ENCODE results near the gene GSG1L. TPM values are rescaled to one million over a fixed set of nuclear protein-coding genes. Genes with fewer than 3 reads are reported as not detected.

GSG1L gene
- total and polyA plus RNA-seq, 2 of the 13 experiments (the other 11 are each of a cell fraction or from before 2014, with no cell fraction given): not detected

DNA sequence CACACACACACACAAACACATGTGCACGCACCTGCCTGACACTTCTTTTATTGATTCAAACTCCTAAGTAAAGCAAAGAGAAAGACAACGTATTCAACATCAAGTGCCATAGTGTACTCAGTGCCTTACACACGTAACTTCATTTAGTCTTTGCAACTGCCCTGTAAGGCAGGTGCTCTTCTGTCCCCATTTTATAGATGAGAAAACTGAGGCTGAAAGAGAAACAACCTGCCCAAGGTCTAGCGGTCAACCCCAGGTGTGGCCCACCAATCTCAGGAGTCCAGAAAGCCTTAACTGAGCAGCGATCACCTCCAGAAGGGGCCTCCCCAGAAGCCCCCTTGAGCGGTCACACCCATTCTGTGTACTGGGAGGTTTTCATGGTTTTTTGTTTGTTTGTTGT is 10.3 kb upstream of the GSG1L start:
- Histone ChIP-seq H3K27me3 (ENCODE audit: control insufficient read depth in 1 of 2, insufficient read depth in 2 of 2, low read length in 2 of 2) (peaks cover 3 to 31% of the 10 kb centered on the region in 2 experiments; a peak in 3 of 5 replicates), H3K79me2 (ENCODE audit: insufficient read depth, low read length) (no peaks in the 10 kb centered on the region), H3K4me2 (ENCODE audit: low read depth, low read length) (no peak overlapping the region), H3K9ac (ENCODE audit: insufficient read depth, low read depth, low read length) (no peak overlapping the region), H3K9me3 (ENCODE audit: low read length) (no peaks in the 10 kb centered on the region), H3K27ac (ENCODE audit: extremely low read length, insufficient read depth, low read length) (no peak overlapping the region), H3K36me3 (replicated peaks in 1 of 2; ENCODE audit: control insufficient read depth in 1 of 2, insufficient read depth in 2 of 2, low read length in 2 of 2) (no peaks in the 10 kb centered on the region), H3K4me1 (ENCODE audit: insufficient read depth, low read length) (no peaks in the 10 kb centered on the region), H4K20me1 (ENCODE audit: insufficient read depth, low read length) (no peaks in the 10 kb centered on the region), H3K4me3 (replicated peaks in 1 of 3; ENCODE audit: insufficient read depth in 1 of 3, low read depth in 2 of 3, low read length in 3 of 3) (no peak overlapping the region), H2AFZ (ENCODE audit: low read length) (no peak overlapping the region)
- TF ChIP-seq MEIS2 (CRISPR knock-in tag; IDR thresholded peaks at IDR 0.05): no peak
- TF ChIP-seq ZNF629 (CRISPR knock-in tag; conservative IDR thresholded peaks at IDR 0.05): peak; percentile 80
- intact Hi-C loops (cut with micrococcal nuclease; ENCODE audit: unreplicated experiment) (no loop called here), in situ Hi-C loops (cut with HindIII; ENCODE audit: extremely low pct_ligation_motif_present, low pct_unique_long_range_greater_than_20kb) (loop anchor here (5.0 kb wide), 1 partner anchor 102 kb away; no protein-coding TSS in a partner anchor)
- no TSS peak for BruUV-seq (replicated peaks)
- ChIA-PET CTCF (ENCODE audit: low intra/inter-chr PET ratio, low total read pairs) (no interaction called here), POLR2A (no interaction called here)
- ATAC-seq (no peak), DNase-seq (ENCODE audit: low spot score) (no peak), FAIRE-seq (no peak)
- 23% methylated on average over 5 of the region's 6 CpGs for WGBS (ENCODE audit: low lambda C conversion rate)

DNA sequence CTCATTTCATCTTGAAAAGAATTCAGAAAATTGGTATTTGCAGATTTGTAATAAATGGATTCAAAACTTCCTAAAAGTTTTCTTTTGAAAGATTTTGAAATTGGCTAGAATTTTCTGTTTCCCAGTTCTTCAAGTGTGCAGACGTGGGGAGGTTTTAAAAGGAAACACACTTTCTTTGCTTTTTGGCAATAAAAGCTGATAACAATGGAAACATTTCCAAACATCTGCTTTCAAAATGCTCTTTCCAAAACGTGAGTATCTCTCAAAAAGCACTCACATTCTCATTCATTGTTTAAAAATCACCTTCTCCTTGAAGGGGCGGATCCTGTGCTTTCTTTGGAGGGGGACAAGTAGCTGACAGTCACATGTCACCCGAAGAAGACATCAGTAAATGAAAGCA is 8.6 kb upstream of the GSG1L start:
- DNase-seq (ENCODE audit: low spot score) (no peak), ATAC-seq (no peak), FAIRE-seq (no peak)
- no peak overlapping the region for H3K4me3 ChIP-seq (replicated peaks in 1 of 3; ENCODE audit: insufficient read depth in 1 of 3, low read depth in 2 of 3, low read length in 3 of 3)
- H3K9ac ChIP-seq (ENCODE audit: insufficient read depth, low read depth, low read length): no peak overlapping the region
- H3K9me3 ChIP-seq (ENCODE audit: low read length): no peaks in the 10 kb centered on the region
- no TSS peak for BruUV-seq (replicated peaks)
- no peak overlapping the region for H2AFZ ChIP-seq (ENCODE audit: low read length)
- H3K4me2 ChIP-seq (ENCODE audit: low read depth, low read length): no peak overlapping the region
- H3K4me1 ChIP-seq (ENCODE audit: insufficient read depth, low read length): no peaks in the 10 kb centered on the region
- WGBS (ENCODE audit: low lambda C conversion rate): 5% methylated on average over 4 of the region's 4 CpGs
- TF ChIP-seq NCOR1 (IDR thresholded peaks at IDR 0.05; ENCODE audit: borderline replicate concordance, low read length): no peak
- no peak for TF ChIP-seq MIER3 (CRISPR knock-in tag; IDR thresholded peaks at IDR 0.05; ENCODE audit: borderline replicate concordance)
- no peak for TF ChIP-seq TAF1 (CRISPR knock-in tag; IDR thresholded peaks at IDR 0.05)
- no peak for TF ChIP-seq NFE2 (CRISPR knock-in tag; IDR thresholded peaks at IDR 0.05)
- no peak for TF ChIP-seq ZNF350 (CRISPR knock-in tag; IDR thresholded peaks at IDR 0.05; ENCODE audit: borderline replicate concordance, low read depth)
- no peak for TF ChIP-seq MTF2 (CRISPR knock-in tag; IDR thresholded peaks at IDR 0.05; ENCODE audit: borderline replicate concordance)
- TF ChIP-seq GTF2F1 (IDR thresholded peaks at IDR 0.05; ENCODE audit: low read length): no peak
- no peak for TF ChIP-seq ZNF180 (CRISPR knock-in tag; IDR thresholded peaks at IDR 0.05; ENCODE audit: borderline replicate concordance, low read depth)
- TF ChIP-seq ZFYVE20 (CRISPR knock-in tag; IDR thresholded peaks at IDR 0.05; ENCODE audit: borderline replicate concordance, low read depth): no peak
- no peak for TF ChIP-seq RARA (CRISPR knock-in tag; IDR thresholded peaks at IDR 0.05)
- TF ChIP-seq ATAD3A (CRISPR knock-in tag; IDR thresholded peaks at IDR 0.05): no peak
- no peak for TF ChIP-seq RAD51 (IDR thresholded peaks at IDR 0.05; ENCODE audit: borderline replicate concordance)
- no peak for TF ChIP-seq SUZ12 (IDR thresholded peaks at IDR 0.05; ENCODE audit: low read depth, low read length)
- no peak for TF ChIP-seq KDM1A (CRISPR knock-in tag; IDR thresholded peaks at IDR 0.05)
- no peaks in the 10 kb centered on the region for H3K36me3 ChIP-seq (replicated peaks in 1 of 2; ENCODE audit: control insufficient read depth in 1 of 2, insufficient read depth in 2 of 2, low read length in 2 of 2)
- H3K27ac ChIP-seq (ENCODE audit: extremely low read length, insufficient read depth, low read length): no peak overlapping the region
- in situ Hi-C loops (cut with HindIII; ENCODE audit: extremely low pct_ligation_motif_present, low pct_unique_long_range_greater_than_20kb) (loop anchor here (5.0 kb wide), 1 partner anchor 100 kb away; no protein-coding TSS in a partner anchor), intact Hi-C loops (cut with micrococcal nuclease; ENCODE audit: unreplicated experiment) (no loop called here)
- CTCF ChIA-PET (ENCODE audit: low intra/inter-chr PET ratio, low total read pairs): interaction anchor here (3.4 kb wide), 1 partner anchor 99 kb away, joined by 30 read pairs; no protein-coding TSS in a partner anchor
- no peaks in the 10 kb centered on the region for H3K79me2 ChIP-seq (ENCODE audit: insufficient read depth, low read length)
- H3K27me3 ChIP-seq (ENCODE audit: control insufficient read depth in 1 of 2, insufficient read depth in 2 of 2, low read length in 2 of 2): peaks cover 6 to 39% of the 10 kb centered on the region in 2 experiments; a peak in 4 of 5 replicates
- POLR2A ChIA-PET: no interaction called here
- no peaks in the 10 kb centered on the region for H4K20me1 ChIP-seq (ENCODE audit: insufficient read depth, low read length)

Measured in HepG2 (cell line).